Natural killer cell treated with Interleukin-12 subunit alpha and Interleukin-12 subunit beta and Interleukin-15 and Interleukin-18, amount 100 ng/mL, for 72 hours (primary cell): ENCODE measurements around the gene SMARCA2. TPM values are rescaled to one million over a fixed set of nuclear protein-coding genes. Genes with fewer than 3 reads are reported as not detected.

Source experiments
- ATAC-seq, 2 donors: fragments of 150-1000 bp; cut with Tn5 transposase in 1 of 2; sonication (Bioruptor Pico), chemical (Tn5 transposase) in 1 of 2; 2 replicates each; pipeline ENCODE4 v1.10.0; 2021
- DNase-seq: peaks from one replicate; pipeline ENCODE4 v3.0.0; 2022; ENCODE audit warnings: low spot score
- H3K27ac Mint-ChIP-seq, 2 donors: 1 replicate in 1 of 2; 2 replicates in 1 of 2; pipeline ENCODE4 v1.8.0; 2022; ENCODE audit warnings: mixed read lengths in 2 of 2, mild to moderate bottlenecking in 1 of 2, moderate library complexity in 1 of 2
- H3K27me3 Mint-ChIP-seq, 2 donors: 1 replicate in 1 of 2; 2 replicates in 1 of 2; pipeline ENCODE4 v1.8.0; 2022; ENCODE audit warnings: mixed read lengths in 2 of 2
- H3K36me3 Mint-ChIP-seq: one replicate; pipeline ENCODE4 v1.8.0; 2022; ENCODE audit warnings: mixed read lengths
- H3K4me1 Mint-ChIP-seq, 2 donors: 1 replicate in 1 of 2; 2 replicates in 1 of 2; pipeline ENCODE4 v1.8.0; 2022; ENCODE audit warnings: low read depth in 2 of 2, mixed read lengths in 2 of 2, mild to moderate bottlenecking in 1 of 2
- H3K4me3 Mint-ChIP-seq: one replicate; pipeline ENCODE4 v1.8.0; 2022; ENCODE audit warnings: mixed read lengths
- H3K9me3 Mint-ChIP-seq: 2 replicates; pipeline ENCODE4 v1.8.0; 2022; ENCODE audit warnings: mixed read lengths
- total RNA-seq, 2 donors: library from RNA; stranded (reverse); gene quantifications; one replicate each; pipeline ENCODE4 v1.2.3, GENCODE V29; 2022

The SMARCA2 gene
- total RNA-seq, 2 donors from 2014 or later, result 124 to 174 TPM

DNA sequence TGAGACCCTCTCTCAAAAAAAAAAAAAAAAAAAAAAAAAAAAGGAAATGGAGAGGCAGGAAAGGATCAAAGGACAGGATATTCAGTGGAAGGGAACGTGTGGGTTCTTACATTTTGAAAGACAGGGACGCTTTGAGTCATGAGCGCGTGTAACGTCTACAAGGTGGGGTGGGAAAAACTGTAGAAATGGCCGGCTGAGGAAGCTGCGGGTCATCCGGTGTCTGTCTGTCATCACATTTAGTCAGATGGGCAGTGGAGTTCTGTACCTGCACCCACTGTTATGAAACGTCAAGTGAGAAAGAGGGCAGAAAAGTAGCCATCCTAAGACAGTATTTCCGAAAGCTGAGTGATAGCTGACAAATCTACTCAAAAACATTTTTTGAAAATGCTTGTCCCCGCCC, 159.8 kb downstream of the SMARCA2 start:
- Mint-ChIP-seq H3K36me3 (peaks cover 12% of the 10 kb centered on the region), H3K27me3 (no peaks in the 10 kb centered on the region), H3K4me3 (no peak overlapping the region), H3K4me1 (peaks cover 18 to 23% of the 10 kb centered on the region in 2 donors), H3K27ac (no peak overlapping the region), H3K9me3 (no peaks in the 10 kb centered on the region)
- DNase-seq (no peak), ATAC-seq (no peak)

DNA sequence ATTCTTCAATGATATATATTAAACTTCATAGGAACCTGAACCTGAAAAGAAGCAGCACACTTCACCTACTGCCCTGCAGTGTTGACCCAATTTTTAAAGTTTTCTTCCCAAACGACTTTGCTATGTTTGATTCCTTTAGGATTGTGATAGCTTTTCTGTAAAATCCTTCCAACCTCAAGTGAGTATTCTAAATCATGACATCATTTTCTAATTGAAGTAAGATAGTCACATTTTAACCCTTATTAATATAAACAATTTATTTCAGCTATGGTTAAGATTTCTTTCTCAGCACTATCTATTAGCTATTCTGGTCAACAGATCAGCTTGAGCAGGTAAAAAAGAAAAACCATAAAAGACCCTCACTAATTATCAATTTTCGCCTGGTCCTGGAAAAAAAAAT, 162.0 kb downstream of the SMARCA2 start:
- Mint-ChIP-seq H3K4me1 (peaks cover 18 to 20% of the 10 kb centered on the region in 2 donors), H3K36me3 (peaks cover 5% of the 10 kb centered on the region), H3K4me3 (no peak overlapping the region), H3K9me3 (no peaks in the 10 kb centered on the region), H3K27ac (no peak overlapping the region), H3K27me3 (no peaks in the 10 kb centered on the region)
- DNase-seq (no peak), ATAC-seq (no peak)

DNA sequence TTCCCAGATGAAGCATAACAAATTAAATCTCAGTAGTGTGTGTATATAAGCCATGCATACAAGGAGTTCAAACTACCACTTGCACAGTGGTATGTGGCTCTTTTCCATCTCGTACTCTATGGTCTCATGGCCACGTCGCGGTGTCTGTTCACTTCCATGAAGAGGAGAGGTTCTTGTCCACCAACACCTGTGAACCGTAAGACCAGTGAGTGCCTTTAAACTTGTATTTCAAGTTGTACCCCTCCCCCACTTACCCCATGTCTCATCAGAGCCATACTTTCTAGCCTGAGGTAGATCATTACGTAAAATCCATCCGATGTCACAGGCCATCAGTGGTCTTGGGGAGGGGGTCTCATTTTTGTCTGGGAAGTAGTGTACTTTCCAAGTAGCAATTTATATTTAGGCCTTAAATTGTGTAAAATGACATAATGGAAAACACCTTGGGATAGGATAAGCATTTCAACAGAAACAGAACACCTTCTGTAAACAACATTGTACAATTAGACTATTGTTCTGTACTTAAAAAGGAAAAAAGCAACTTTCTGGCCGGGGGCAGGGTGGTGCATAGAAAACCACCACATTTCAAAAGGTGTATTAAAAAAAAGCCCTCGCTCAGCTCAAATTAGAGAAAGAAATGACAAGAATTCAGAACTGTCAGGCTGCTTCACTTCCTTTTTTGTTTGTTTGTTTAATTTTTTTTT, 163.0 kb downstream of the SMARCA2 start:
- H3K27ac Mint-ChIP-seq, result peak overlapping the region in 1 of 2 donors; percentile 57
- H3K4me3 Mint-ChIP-seq, result no peak overlapping the region
- peaks cover 10 to 12% of the 10 kb centered on the region in 2 donors for H3K4me1 Mint-ChIP-seq
- no peaks in the 10 kb centered on the region for H3K36me3 Mint-ChIP-seq
- no peaks in the 10 kb centered on the region for H3K27me3 Mint-ChIP-seq
- DNase-seq (no peak), ATAC-seq (no peak)
- no peaks in the 10 kb centered on the region for H3K9me3 Mint-ChIP-seq

DNA sequence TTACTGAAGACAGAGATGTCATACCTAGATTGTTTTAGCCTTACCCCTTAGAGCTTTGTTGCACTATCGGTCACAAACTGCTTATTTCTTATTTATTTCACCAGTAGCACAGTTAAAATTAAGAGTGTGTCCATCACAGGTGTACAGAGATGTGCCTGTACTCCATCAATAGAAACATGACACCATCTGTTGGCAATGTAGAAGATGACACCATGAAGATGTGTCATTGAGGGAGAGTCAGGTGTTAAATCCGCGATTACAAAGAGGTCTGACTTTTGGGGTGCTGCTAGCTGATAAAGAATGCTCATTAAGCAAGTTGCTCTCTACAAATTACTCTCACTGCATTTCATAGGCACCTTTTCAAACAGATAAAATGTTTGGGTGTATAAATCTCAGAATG, 164.4 kb downstream of the SMARCA2 start:
- H3K4me1 Mint-ChIP-seq, result peaks cover 10 to 12% of the 10 kb centered on the region in 2 donors
- ATAC-seq (no peak), DNase-seq (no peak)
- no peaks in the 10 kb centered on the region for H3K27me3 Mint-ChIP-seq
- H3K27ac Mint-ChIP-seq, result no peak overlapping the region
- no peak overlapping the region for H3K4me3 Mint-ChIP-seq
- H3K36me3 Mint-ChIP-seq, result peaks cover 6% of the 10 kb centered on the region
- no peaks in the 10 kb centered on the region for H3K9me3 Mint-ChIP-seq

DNA sequence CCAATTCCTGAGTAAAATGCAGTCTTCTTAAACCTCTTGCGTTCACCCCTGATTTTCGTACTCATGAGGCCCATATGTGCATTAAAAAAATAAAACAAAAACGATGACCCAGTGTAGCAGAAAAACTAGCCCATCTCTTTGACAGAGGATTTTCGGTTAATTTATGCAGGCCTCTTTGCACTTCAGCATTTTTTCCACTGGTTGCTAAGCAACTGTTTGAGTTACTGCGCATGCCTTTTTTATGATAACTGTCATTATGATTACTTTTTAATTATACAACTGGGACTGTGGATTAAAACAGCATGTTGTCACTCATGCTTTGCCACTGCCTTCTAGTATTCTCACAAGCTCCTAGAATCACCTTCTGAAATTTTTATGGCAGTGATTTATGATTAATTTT, 165.0 kb downstream of the SMARCA2 start:
- no peaks in the 10 kb centered on the region for H3K9me3 Mint-ChIP-seq
- H3K4me1 Mint-ChIP-seq, result peaks cover 10% of the 10 kb centered on the region in 2 donors
- no peak for ATAC-seq
- no peak for DNase-seq
- no peak overlapping the region for H3K4me3 Mint-ChIP-seq
- H3K27ac Mint-ChIP-seq, result peak overlapping the region in 1 of 2 donors; percentile 17
- peaks cover 10% of the 10 kb centered on the region for H3K36me3 Mint-ChIP-seq
- H3K27me3 Mint-ChIP-seq, result no peaks in the 10 kb centered on the region

DNA sequence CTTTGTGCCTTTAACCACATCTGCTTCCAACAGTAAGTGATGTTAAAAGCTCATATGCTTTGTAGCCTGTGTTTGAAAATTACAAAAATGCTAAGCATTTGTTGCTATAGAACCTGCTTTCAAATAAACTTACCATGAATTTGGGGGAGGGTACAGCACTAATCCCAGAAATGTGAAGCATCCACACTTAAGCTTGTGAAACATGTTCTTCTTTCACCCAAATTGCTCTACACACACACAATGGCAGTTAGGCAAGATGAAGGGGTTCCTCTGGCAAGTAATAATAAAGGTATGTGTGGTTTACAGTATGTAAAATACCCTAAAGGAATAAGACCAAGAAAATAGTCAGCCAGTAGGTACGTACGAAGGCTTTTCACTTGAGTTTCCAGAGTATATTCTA, 165.6 kb downstream of the SMARCA2 start:
- Mint-ChIP-seq H3K4me1 (peaks cover 10% of the 10 kb centered on the region in 2 donors), H3K36me3 (peaks cover 11% of the 10 kb centered on the region), H3K27ac (peak overlapping the region in 1 of 2 donors; percentile 17), H3K27me3 (no peaks in the 10 kb centered on the region), H3K4me3 (no peak overlapping the region), H3K9me3 (no peaks in the 10 kb centered on the region)
- DNase-seq, result no peak
- ATAC-seq, result no peak

DNA sequence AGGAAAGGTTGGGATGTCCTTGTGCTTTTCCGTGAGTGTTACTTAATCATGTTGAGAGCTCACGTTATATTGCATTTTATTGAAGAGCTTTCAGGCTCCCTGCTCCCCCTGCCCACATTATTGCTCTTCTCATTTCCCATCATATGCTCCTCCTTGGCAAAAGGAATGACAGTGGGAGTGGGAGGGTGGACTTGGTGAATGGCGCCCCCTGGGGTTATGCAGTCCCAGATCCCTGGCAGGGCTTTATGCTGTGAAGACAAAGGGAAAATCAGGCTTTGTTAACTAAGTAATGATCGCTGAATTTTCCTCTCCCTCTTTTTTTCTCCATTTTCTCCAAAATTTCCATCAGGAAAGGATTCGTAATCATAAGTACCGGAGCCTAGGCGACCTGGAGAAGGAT, 166.6 kb downstream of the SMARCA2 start:
- no peaks in the 10 kb centered on the region for H3K9me3 Mint-ChIP-seq
- no peak overlapping the region for H3K4me3 Mint-ChIP-seq
- peaks cover 16% of the 10 kb centered on the region for H3K36me3 Mint-ChIP-seq
- no peaks in the 10 kb centered on the region for H3K27me3 Mint-ChIP-seq
- DNase-seq, result no peak
- H3K4me1 Mint-ChIP-seq, result peaks cover 10% of the 10 kb centered on the region in 2 donors
- no peak overlapping the region for H3K27ac Mint-ChIP-seq
- ATAC-seq, result no peak

DNA sequence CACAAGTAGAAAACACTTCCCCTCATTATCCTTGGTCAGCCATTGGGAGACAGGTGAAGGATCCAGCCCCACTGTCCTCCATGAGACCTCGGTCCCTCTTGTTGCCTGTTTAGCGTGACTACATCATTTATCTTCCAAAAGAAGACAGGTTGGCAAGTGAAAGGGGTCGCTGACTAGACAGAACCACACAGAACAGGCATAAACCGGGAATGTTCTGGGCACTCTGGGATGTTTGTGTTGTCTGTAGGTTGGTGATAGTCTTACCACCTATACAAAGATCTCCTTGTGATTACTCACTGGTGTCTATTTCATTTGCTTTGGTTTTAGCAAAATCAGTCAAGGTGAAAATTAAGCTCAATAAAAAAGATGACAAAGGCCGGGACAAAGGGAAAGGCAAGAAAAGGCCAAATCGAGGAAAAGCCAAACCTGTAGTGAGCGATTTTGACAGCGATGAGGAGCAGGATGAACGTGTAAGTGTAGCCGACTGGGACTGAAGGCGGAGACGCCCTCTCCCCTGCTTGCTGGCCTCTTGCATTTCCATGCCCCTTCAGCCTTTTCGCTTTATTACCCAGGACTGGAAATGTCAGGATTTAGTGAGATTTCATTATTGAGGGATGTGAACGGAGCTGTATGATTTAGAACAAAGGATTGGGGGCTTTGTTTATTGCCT, 175.9 kb downstream of the SMARCA2 start:
- DNase-seq (no peak), ATAC-seq (no peak)
- no peaks in the 10 kb centered on the region for H3K27me3 Mint-ChIP-seq
- no peak overlapping the region for H3K4me3 Mint-ChIP-seq
- H3K9me3 Mint-ChIP-seq, result no peaks in the 10 kb centered on the region
- H3K4me1 Mint-ChIP-seq, result no peaks in the 10 kb centered on the region
- peaks cover 26% of the 10 kb centered on the region for H3K36me3 Mint-ChIP-seq
- no peak overlapping the region for H3K27ac Mint-ChIP-seq

DNA sequence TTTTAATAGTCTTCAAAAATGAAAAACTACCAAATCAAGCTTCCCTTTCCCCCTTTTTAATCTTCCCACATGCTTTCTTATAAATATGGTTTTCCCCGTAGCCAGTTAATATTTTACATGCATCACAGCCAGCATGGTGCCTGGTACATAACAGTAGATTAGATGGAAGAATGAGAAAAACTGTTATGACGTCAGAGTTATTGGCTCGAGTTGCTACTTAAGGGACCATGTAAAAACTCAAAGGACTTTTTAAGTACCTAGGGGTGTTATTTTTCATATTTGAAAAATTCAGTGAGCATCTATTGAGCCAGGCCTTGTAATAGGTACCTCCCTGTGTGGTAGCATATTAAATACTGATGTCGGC, 176.4 kb downstream of the SMARCA2 start:
- peaks cover 25% of the 10 kb centered on the region for H3K36me3 Mint-ChIP-seq
- ATAC-seq, result no peak
- no peaks in the 10 kb centered on the region for H3K27me3 Mint-ChIP-seq

DNA sequence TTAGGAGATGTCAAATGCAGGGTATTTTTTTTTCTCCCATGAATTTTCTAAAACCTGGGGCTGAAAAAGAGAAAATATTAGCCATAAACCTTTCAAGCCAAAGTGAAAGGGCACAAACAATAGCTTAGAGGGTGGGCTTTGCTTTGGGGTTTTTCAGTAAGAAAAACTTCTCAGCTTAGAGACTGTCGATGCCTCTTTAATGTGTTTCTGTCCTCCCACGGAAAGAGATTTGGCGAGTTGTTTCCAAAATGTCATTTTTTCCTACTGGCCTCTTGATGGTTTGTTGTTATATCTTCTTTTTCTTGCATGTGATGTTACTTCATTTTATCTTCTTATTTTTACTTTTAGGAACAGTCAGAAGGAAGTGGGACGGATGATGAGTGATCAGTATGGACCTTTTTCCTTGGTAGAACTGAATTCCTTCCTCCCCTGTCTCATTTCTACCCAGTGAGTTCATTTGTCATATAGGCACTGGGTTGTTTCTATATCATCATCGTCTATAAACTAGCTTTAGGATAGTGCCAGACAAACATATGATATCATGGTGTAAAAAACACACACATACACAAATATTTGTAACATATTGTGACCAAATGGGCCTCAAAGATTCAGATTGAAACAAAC, 177.3 kb downstream of the SMARCA2 start:
- no peak for ATAC-seq
- no peaks in the 10 kb centered on the region for H3K9me3 Mint-ChIP-seq

More for the DNA sequence above, 176.4 kb downstream of the SMARCA2 start:
- no peak overlapping the region for H3K27ac Mint-ChIP-seq
- DNase-seq, result no peak
- H3K4me1 Mint-ChIP-seq, result no peaks in the 10 kb centered on the region
- no peak overlapping the region for H3K4me3 Mint-ChIP-seq
- no peaks in the 10 kb centered on the region for H3K9me3 Mint-ChIP-seq

DNA sequence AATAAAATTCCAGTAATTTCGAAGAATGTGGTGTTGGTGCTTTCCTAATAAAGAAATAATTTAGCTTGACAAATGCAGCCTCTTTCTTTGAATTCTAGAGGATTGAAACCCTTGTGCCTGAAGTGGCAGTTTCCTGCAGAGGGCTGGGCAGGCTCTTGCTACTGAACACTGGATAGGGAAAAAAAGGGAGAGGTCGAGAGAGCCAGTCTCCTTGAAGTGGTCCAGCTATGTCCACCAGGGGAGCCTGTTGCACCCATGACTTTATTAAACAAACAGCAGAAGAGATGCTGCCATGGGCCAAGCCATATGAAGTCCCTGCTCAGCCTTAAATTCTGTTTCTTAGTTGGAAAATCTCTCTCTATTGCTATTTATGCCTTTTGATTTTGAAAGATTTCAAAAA, 178.4 kb downstream of the SMARCA2 start:
- H3K4me1 Mint-ChIP-seq, result no peaks in the 10 kb centered on the region

More for the DNA sequence above, 177.3 kb downstream of the SMARCA2 start:
- no peak for DNase-seq
- Mint-ChIP-seq H3K27me3 (no peaks in the 10 kb centered on the region), H3K36me3 (peaks cover 25% of the 10 kb centered on the region), H3K27ac (no peak overlapping the region), H3K4me3 (no peak overlapping the region), H3K4me1 (no peaks in the 10 kb centered on the region)

DNA sequence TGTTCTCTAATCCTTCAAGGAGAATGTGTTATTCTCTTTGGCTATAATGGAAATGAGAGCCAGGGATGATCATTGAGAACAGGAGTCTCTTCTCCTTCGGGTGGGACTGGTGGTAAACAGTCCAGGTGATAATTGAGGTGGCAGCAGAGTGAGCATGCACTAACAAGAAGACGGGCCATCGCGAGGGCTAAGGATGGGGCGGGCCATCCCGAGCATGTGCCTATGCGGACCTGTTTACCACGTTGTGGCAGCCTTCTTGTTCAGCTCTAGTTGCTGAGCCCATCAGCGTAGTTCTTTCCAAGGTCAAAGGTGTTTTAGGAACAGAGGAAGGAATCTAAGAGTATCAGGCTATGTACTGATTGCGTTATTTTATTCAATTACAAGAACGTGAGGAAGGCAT, 180.1 kb downstream of the SMARCA2 start:
- Mint-ChIP-seq H3K27ac (no peak overlapping the region), H3K4me3 (no peak overlapping the region), H3K9me3 (no peaks in the 10 kb centered on the region), H3K4me1 (peaks cover 0 to 8% of the 10 kb centered on the region in 2 donors), H3K36me3 (peaks cover 18% of the 10 kb centered on the region), H3K27me3 (no peaks in the 10 kb centered on the region)
- no peak for DNase-seq
- no peak for ATAC-seq

More for the DNA sequence above, 178.4 kb downstream of the SMARCA2 start:
- Mint-ChIP-seq H3K27me3 (no peaks in the 10 kb centered on the region), H3K9me3 (no peaks in the 10 kb centered on the region), H3K4me3 (no peak overlapping the region), H3K36me3 (peaks cover 23% of the 10 kb centered on the region), H3K27ac (no peak overlapping the region)
- no peak for DNase-seq
- ATAC-seq, result no peak

DNA sequence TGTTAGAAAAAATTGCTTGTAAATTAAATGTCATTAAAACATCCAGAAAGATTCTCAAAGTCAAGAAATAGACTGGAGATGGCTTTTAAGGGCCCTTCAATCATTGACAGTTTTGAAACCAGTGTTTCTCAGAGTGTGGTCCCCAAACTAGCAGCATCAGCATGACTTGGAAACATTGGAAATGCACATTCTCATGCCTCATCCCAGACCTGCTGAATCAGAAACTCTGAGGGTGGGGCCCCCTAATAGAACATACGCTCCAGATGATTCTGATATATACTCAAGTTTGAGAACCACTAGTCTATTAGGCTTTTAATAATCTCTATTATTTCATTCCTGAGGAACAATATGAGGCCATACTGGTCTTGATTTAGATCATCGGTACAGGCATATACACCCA, 181.6 kb downstream of the SMARCA2 start:
- Mint-ChIP-seq H3K4me3 (no peak overlapping the region), H3K9me3 (peaks cover 3% of the 10 kb centered on the region), H3K27me3 (no peaks in the 10 kb centered on the region), H3K36me3 (peaks cover 27% of the 10 kb centered on the region), H3K4me1 (peaks cover 0 to 8% of the 10 kb centered on the region in 2 donors), H3K27ac (no peak overlapping the region)
- ATAC-seq (no peak), DNase-seq (no peak)

DNA sequence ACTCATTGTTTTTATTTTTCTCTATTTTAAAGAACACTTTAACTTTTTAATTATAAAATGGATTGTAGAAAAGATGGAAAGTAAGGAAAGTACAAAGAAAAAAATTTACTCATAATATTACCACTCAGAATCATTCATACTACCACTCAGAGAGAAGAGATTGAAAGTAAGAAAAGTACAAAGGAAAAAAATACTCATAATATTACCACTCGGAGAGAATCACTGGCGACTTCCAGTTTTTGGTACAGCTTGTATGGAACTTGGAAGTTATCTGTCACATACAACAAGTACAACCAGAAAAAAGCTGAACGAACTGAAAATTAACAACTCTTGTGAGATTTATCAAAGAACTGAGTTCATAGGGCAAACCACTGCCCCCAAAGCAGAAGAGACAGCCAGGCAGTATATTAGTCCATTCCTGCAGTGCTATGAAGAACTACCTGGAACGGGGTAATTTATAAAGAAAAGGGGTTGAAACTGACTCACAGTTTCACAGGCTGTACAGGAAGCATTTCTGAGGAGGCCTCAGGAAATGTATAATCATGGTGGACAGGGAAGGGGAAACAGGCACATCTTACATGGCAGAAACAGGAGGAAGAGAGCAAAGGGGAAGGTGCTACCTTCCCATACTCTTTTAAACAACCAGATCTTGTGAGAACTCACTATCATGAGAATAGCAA, 183.9 kb downstream of the SMARCA2 start:
- ATAC-seq, result no peak
- peak overlapping the region in 1 of 2 donors; percentile 33 for H3K27ac Mint-ChIP-seq

More for the DNA sequence above, 183.9 kb downstream of the SMARCA2 start:
- Mint-ChIP-seq H3K4me1 (peaks cover 0 to 8% of the 10 kb centered on the region in 2 donors), H3K27me3 (no peaks in the 10 kb centered on the region), H3K4me3 (no peak overlapping the region), H3K36me3 (peaks cover 21% of the 10 kb centered on the region), H3K9me3 (peaks cover 3% of the 10 kb centered on the region)
- no peak for DNase-seq
